Smooth muscle cell (in vitro differentiated cells): ENCODE data around the gene PRTN3. TPM values are rescaled to one million over a fixed set of nuclear protein-coding genes. Genes with fewer than 3 reads are reported as not detected.
A peak's percentile ranks its signal among the peaks of the same experiment; 100 is the strongest.

Source experiments
- DNase-seq: peaks from one replicate; lab custom pipeline; 2025; ENCODE audit not compliant: unreplicated experiment; lab: John Stamatoyannopoulos, UW
- H2AFZ ChIP-seq: fragments of 200-600 bp; sonication (generic); 2 replicates; pipeline ENCODE4 v1.6.0; 2016; ENCODE audit warnings: antibody characterized with exemption, low read depth, mild to moderate bottlenecking
- H3F3A ChIP-seq: fragments of 200-600 bp; sonication (generic); 2 replicates; pipeline ENCODE4 v1.6.0; 2017; ENCODE audit warnings: antibody characterized with exemption, low read depth
- H3K27ac ChIP-seq: fragments of 200-600 bp; sonication (generic); 2 replicates; pipeline ENCODE4 v1.5.1; 2016; ENCODE audit warnings: low read depth, mild to moderate bottlenecking
- H3K27me3 ChIP-seq: fragments of 200-600 bp; sonication (generic); 2 replicates; pipeline ENCODE4 v1.6.1; 2016; ENCODE audit warnings: low read depth, mild to moderate bottlenecking
- H3K36me3 ChIP-seq: fragments of 200-600 bp; sonication (generic); 2 replicates; pipeline ENCODE4 v1.5.1; 2016; ENCODE audit warnings: low read depth
- H3K4me1 ChIP-seq: fragments of 200-600 bp; sonication (generic); 2 replicates; pipeline ENCODE4 v1.5.1; 2016; ENCODE audit warnings: low read depth
- H3K4me2 ChIP-seq: fragments of 200-600 bp; sonication (generic); 2 replicates; pipeline ENCODE4 v1.6.0; 2016; ENCODE audit warnings: mild to moderate bottlenecking
- H3K4me3 ChIP-seq: fragments of 200-600 bp; sonication (generic); 2 replicates; pipeline ENCODE4 v1.5.1; 2016; ENCODE audit warnings: mild to moderate bottlenecking
- H3K79me2 ChIP-seq: fragments of 200-600 bp; sonication (generic); 2 replicates; pipeline ENCODE4 v1.6.0; 2016; ENCODE audit warnings: low read depth, mild to moderate bottlenecking
- H3K9ac ChIP-seq: fragments of 200-600 bp; sonication (generic); 2 replicates; pipeline ENCODE4 v1.6.0; 2016; ENCODE audit warnings: low read depth
- H3K9me3 ChIP-seq: fragments of 200-600 bp; sonication (generic); replicated peaks from 2 replicates; pipeline ENCODE4 v1.5.1; 2016; ENCODE audit warnings: low read depth
- H4K20me1 ChIP-seq: fragments of 200-600 bp; sonication (generic); 2 replicates; pipeline ENCODE4 v1.6.0; 2016; ENCODE audit warnings: low read depth
- CTCF ChIP-seq: fragments of 200-600 bp; sonication (generic); IDR thresholded peaks from 2 replicates; pipeline ENCODE4 v1.5.1; 2017; ENCODE audit warnings: borderline replicate concordance, mild to moderate bottlenecking, antibody characterized with exemption; ENCODE audit not compliant: insufficient read depth, poor library complexity, severe bottlenecking
- WGBS: methylation state at CpG from one replicate; pipeline ENCODE4 v1.1.7; 2016; ENCODE audit warnings: low lambda C conversion rate; 5-methylcytosine and 5-hydroxymethylcytosine counted together
- polyA plus RNA-seq: library from polyadenylated mRNA; unstranded; fragments of >200 nt; fragmentation: Nextera tagmentation; extraction: Ambion mirVana; gene quantifications from 2 replicates; pipeline ENCODE4 v1.2.1, GENCODE V29; 2016
- total RNA-seq: library from RNA; depleted of rRNA; stranded (reverse); fragments of >200 nt; gene quantifications from 2 replicates; pipeline ENCODE4 v1.2.3, GENCODE V29; 2014

The PRTN3 gene
- total and polyA plus RNA-seq, 2 experiments from 2014 or later = not detected

- Histone ChIP-seq H3K27me3 (no peaks in the 10 kb centered on the region), H3K4me3 (no peak overlapping the region), H3K4me2 (no peak overlapping the region), H2AFZ (no peak overlapping the region), H4K20me1 (peaks cover 18% of the 10 kb centered on the region), H3K9ac (no peak overlapping the region), H3K27ac (no peak overlapping the region), H3K79me2 (no peaks in the 10 kb centered on the region), H3K36me3 (no peaks in the 10 kb centered on the region), H3F3A (no peaks in the 10 kb centered on the region), H3K9me3 (no peaks in the 10 kb centered on the region), H3K4me1 (no peaks in the 10 kb centered on the region)
- no peak for TF ChIP-seq CTCF
- peak; percentile 22 for DNase-seq
- 80% methylated on average over 21 of the region's 27 CpGs for WGBS
Measured at GRCh38 chr19:872266-872951, 31.6 kb downstream of the PRTN3 start.

- 100% methylated on average over 2 of the region's 13 CpGs for whole genome bisulfite sequencing
- no peaks in the 10 kb centered on the region for H3K27me3 ChIP-seq
- no peak for DNase-seq
Measured at GRCh38 chr19:873084-873483, 32.3 kb downstream of the PRTN3 start.

GRCh38 chr19:873561-874041, 32.8 kb downstream of the PRTN3 start:
- Histone ChIP-seq H3K27me3 (no peaks in the 10 kb centered on the region), H3K4me2 (no peak overlapping the region)

More at GRCh38 chr19:873084-873483, 32.3 kb downstream of the PRTN3 start:
- Histone ChIP-seq H3K9me3 (no peaks in the 10 kb centered on the region), H3F3A (no peaks in the 10 kb centered on the region), H2AFZ (no peak overlapping the region), H3K9ac (no peak overlapping the region), H3K4me1 (no peaks in the 10 kb centered on the region), H3K27ac (no peak overlapping the region), H3K36me3 (no peaks in the 10 kb centered on the region), H3K79me2 (no peaks in the 10 kb centered on the region), H4K20me1 (peaks cover 18% of the 10 kb centered on the region), H3K4me3 (no peak overlapping the region), H3K4me2 (no peak overlapping the region)
- no peak for TF ChIP-seq CTCF

More at GRCh38 chr19:873561-874041, 32.8 kb downstream of the PRTN3 start:
- no peak for TF ChIP-seq CTCF
- H2AFZ ChIP-seq = no peak overlapping the region
- no peaks in the 10 kb centered on the region for H3K9me3 ChIP-seq
- no peaks in the 10 kb centered on the region for H3F3A ChIP-seq
- WGBS = 93% methylated on average over 22 of the region's 22 CpGs
- H3K4me3 ChIP-seq = no peak overlapping the region
- H3K36me3 ChIP-seq = no peaks in the 10 kb centered on the region
- no peak overlapping the region for H3K27ac ChIP-seq
- no peak overlapping the region for H3K9ac ChIP-seq
- peaks cover 18% of the 10 kb centered on the region for H4K20me1 ChIP-seq
- no peaks in the 10 kb centered on the region for H3K4me1 ChIP-seq
- H3K79me2 ChIP-seq = no peaks in the 10 kb centered on the region
- no peak for DNase-seq
